HL-60 (cell line): ENCODE data around the gene NPAS4.

Source experiments
- CTCF ChIP-seq: IDR thresholded peaks from one replicate; pipeline ENCODE4 v1.5.1; 2011; ENCODE audit warnings: low read length, control low read depth, inconsistent platforms; ENCODE audit not compliant: insufficient read depth
- GABPA ChIP-seq: IDR thresholded peaks from 2 replicates; pipeline ENCODE4 v1.6.1; 2012; ENCODE audit warnings: low read depth
- POLR2AphosphoS5 ChIP-seq: IDR thresholded peaks from 2 replicates; pipeline ENCODE4 v1.6.1; 2012; ENCODE audit warnings: low read depth

- TF ChIP-seq POLR2AphosphoS5, result peak; percentile 61; the same call in 1 of the 2 replicates
- no peak for TF ChIP-seq CTCF
- TF ChIP-seq GABPA, result no peak
Observed at GRCh38 chr11:66443602-66444001, 22.8 kb downstream of the NPAS4 start.
